GM12865 (cell line): ENCODE results near the gene TRPC6.

Experiments
- DNase-seq: peaks from one replicate; pipeline ENCODE4 v3.0.0; 2010; ENCODE audit warnings: low read depth
- H3K4me3 ChIP-seq: 2 replicates; pipeline ENCODE4 v1.5.1; 2011; ENCODE audit warnings: mild to moderate bottlenecking, low read depth, low read length, control low read depth
- CTCF ChIP-seq: IDR thresholded peaks from 2 replicates; pipeline ENCODE4 v1.5.1; 2011; ENCODE audit warnings: low read length, control low read depth, low read depth, inconsistent platforms; ENCODE audit not compliant: insufficient read depth; ENCODE audit errors: missing control alignments

The TRPC6 gene

GRCh38 chr11:101509922-101510321 lies 73.9 kb downstream of the TRPC6 start:
- no peak for DNase-seq
- no peak overlapping the region for H3K4me3 ChIP-seq
- TF ChIP-seq CTCF = no peak

GRCh38 chr11:101508370-101508769 lies 75.4 kb downstream of the TRPC6 start:
- no peak for DNase-seq
- TF ChIP-seq CTCF = no peak
- no peak overlapping the region for H3K4me3 ChIP-seq

GRCh38 chr11:101498891-101499290 lies 84.9 kb downstream of the TRPC6 start:
- no peak for DNase-seq
- H3K4me3 ChIP-seq = no peak overlapping the region
- TF ChIP-seq CTCF = no peak

- H3K4me3 ChIP-seq = no peak overlapping the region
- TF ChIP-seq CTCF = no peak
- no peak for DNase-seq
These were observed 86.5 kb downstream of the TRPC6 start for GRCh38 chr11:101497291-101497690.

- TF ChIP-seq CTCF = no peak
- H3K4me3 ChIP-seq = no peak overlapping the region
- DNase-seq = no peak
These were observed 96.0 kb downstream of the TRPC6 start for GRCh38 chr11:101487775-101488174.

GRCh38 chr11:101482556-101483124 lies 101.2 kb downstream of the TRPC6 start:
- no peak for TF ChIP-seq CTCF
- H3K4me3 ChIP-seq = no peak overlapping the region
- no peak for DNase-seq
